Esophagus squamous epithelium (tissue), 4 donors: ENCODE measurements around the gene WDR6.

Experiments
- CTCF ChIP-seq, 6 experiments: fragments of 450-650 bp in 4 of 6; fragments of 200-600 bp in 2 of 6; sonication (generic) in 2 of 6; IDR thresholded peaks; one replicate each; pipeline ENCODE4 v1.5.1; 2016 to 2019; ENCODE audit warnings: antibody characterized with exemption in 6 of 6, mild to moderate bottlenecking in 4 of 6, moderate library complexity in 4 of 6
- POLR2A ChIP-seq, 4 donors: fragments of 450-650 bp; IDR thresholded peaks; one replicate each; pipeline ENCODE4 v1.6.1; 2017; ENCODE audit warnings: antibody characterized with exemption in 4 of 4, mild to moderate bottlenecking in 4 of 4, moderate library complexity in 3 of 4

DNA sequence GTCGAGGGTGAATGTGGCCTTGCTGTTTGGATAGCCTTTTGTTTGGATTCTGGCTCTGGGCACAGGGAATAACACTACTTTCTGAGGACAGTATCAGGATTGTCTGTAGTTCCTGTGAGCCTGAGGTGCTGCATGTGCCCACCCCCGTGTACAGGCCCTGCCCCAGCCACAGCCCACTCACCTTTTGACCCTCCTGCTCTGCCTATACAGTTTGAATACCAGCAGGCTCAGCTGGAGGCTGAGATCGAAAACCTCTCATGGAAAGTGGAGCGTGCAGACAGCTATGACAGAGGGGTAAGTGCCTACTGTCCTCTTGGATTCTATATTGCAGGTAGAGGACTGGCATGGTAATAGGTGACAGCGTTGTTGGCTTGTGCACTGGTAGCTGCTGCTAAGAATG, 24.5 kb upstream of the WDR6 start:
- TF ChIP-seq CTCF (IDR thresholded peaks at IDR 0.05) (no peak), POLR2A (IDR thresholded peaks at IDR 0.05) (no peak)
